HL-60 (cell line): Measurements from ENCODE around the gene PPP1R14C.

Source experiments
- DNase-seq, 2 experiments: peaks; one replicate each; pipeline ENCODE4 v3.0.0-alpha.2; 2010 to 2020; ENCODE audit warnings: low read depth in 1 of 2, low spot score in 1 of 2
- H3K27ac ChIP-seq: fragments of 250-450 bp; sonication (Bioruptor Pico); replicated peaks from 2 replicates; pipeline ENCODE4 v1.5.1; 2020; ENCODE audit warnings: mild to moderate bottlenecking, moderate library complexity
- H3K27me3 ChIP-seq: fragments of 250-450 bp; sonication (Bioruptor Pico); 2 replicates; pipeline ENCODE4 v1.5.1; 2021; ENCODE audit warnings: mild to moderate bottlenecking, moderate library complexity; ENCODE audit not compliant: insufficient read depth, poor library complexity, severe bottlenecking
- H3K4me3 ChIP-seq: replicated peaks from 2 replicates; pipeline ENCODE4 v1.5.1; 2011; ENCODE audit warnings: mild to moderate bottlenecking, control low read depth, low read length; ENCODE audit not compliant: insufficient read depth
- CTCF ChIP-seq: IDR thresholded peaks from one replicate; pipeline ENCODE4 v1.5.1; 2011; ENCODE audit warnings: low read length, control low read depth, inconsistent platforms; ENCODE audit not compliant: insufficient read depth
- GABPA ChIP-seq: IDR thresholded peaks from 2 replicates; pipeline ENCODE4 v1.6.1; 2012; ENCODE audit warnings: low read depth
- POLR2AphosphoS5 ChIP-seq: IDR thresholded peaks from 2 replicates; pipeline ENCODE4 v1.6.1; 2012; ENCODE audit warnings: low read depth
- REST ChIP-seq: IDR thresholded peaks from 2 replicates; pipeline ENCODE4 v1.6.1; 2012; ENCODE audit warnings: low read depth; ENCODE audit not compliant: insufficient replicate concordance
- SPI1 ChIP-seq: IDR thresholded peaks from 2 replicates; pipeline ENCODE4 v1.6.1; 2012; ENCODE audit warnings: low read depth, mild to moderate bottlenecking, borderline replicate concordance

The PPP1R14C gene

DNA sequence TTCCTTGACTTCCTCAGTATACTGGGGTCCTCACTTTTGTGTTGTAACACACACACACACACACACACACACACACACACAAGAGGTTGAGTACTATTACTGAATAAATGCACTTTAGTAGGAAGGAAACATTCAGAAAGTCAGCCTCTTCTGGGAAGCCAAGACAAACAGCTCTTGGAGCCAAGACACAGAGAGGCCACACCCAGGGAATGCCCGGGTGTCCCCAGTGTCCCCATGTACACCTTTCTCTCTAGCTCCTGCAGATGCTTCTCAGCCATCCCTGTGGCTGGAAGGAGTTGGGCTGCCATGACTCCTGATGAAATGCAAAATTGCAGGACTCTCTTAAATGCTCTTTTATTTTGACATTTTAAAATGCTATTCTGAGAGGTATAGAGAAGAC, 70.5 kb downstream of the PPP1R14C start:
- H3K27me3 ChIP-seq: no peaks in the 10 kb centered on the region
- no peak overlapping the region for H3K27ac ChIP-seq
- DNase-seq: no peak
- no peak overlapping the region for H3K4me3 ChIP-seq
- TF ChIP-seq SPI1 (no peak), REST (no peak), CTCF (no peak), POLR2AphosphoS5 (no peak), GABPA (no peak)

GRCh38 chr6:150214310-150214709, 71.5 kb downstream of the PPP1R14C start:
- H3K4me3 ChIP-seq: no peak overlapping the region
- no peak for DNase-seq
- H3K27ac ChIP-seq: no peak overlapping the region
- TF ChIP-seq POLR2AphosphoS5 (no peak), SPI1 (no peak), GABPA (no peak), REST (no peak), CTCF (no peak)
- no peaks in the 10 kb centered on the region for H3K27me3 ChIP-seq

- TF ChIP-seq CTCF (no peak), GABPA (no peak), SPI1 (no peak), POLR2AphosphoS5 (no peak), REST (no peak)
- DNase-seq: no peak
- Histone ChIP-seq H3K27ac (no peak overlapping the region), H3K4me3 (no peak overlapping the region), H3K27me3 (peaks cover 10% of the 10 kb centered on the region)
Measured at GRCh38 chr6:150220634-150221551, 78.0 kb downstream of the PPP1R14C start.
